Stimulated activated effector memory CD8-positive, alpha-beta T cell treated with anti-CD3 and anti-CD28 coated beads, Interleukin-12 subunit alpha, Interleukin-12 subunit beta, amount 100 ng/mL, for 72 hours (primary cell): ENCODE results near the gene CD320.
"Not testable (repeated sequence)": the region's sequence is repeated elsewhere in the genome, so short reads cannot be mapped to it uniquely, and the experiment has no call there.

Experiments
- ATAC-seq: fragments of 150-1000 bp; cut with Tn5 transposase; 2 replicates; pipeline ENCODE4 v1.10.0; 2021
- DNase-seq, 2 donors: peaks; one replicate each; pipeline ENCODE4 v3.0.0; 2021 to 2022; ENCODE audit warnings: low spot score in 2 of 2
- H3K27ac Mint-ChIP-seq: one replicate; pipeline ENCODE4 v1.8.0; 2022; ENCODE audit warnings: mild to moderate bottlenecking, mixed read lengths
- H3K36me3 Mint-ChIP-seq: one replicate; pipeline ENCODE4 v1.8.0; 2022; ENCODE audit warnings: mild to moderate bottlenecking, mixed read lengths
- H3K4me1 Mint-ChIP-seq: one replicate; pipeline ENCODE4 v1.8.0; 2022; ENCODE audit warnings: mixed read lengths
- H3K4me3 Mint-ChIP-seq: one replicate; pipeline ENCODE4 v1.8.0; 2022; ENCODE audit warnings: mild to moderate bottlenecking, mixed read lengths
- H3K9me3 Mint-ChIP-seq: one replicate; pipeline ENCODE4 v1.8.0; 2022; ENCODE audit warnings: mixed read lengths

CD320 gene

GRCh38 chr19:8321067-8321985 is 13.2 kb upstream of the CD320 start, which contains the start of the genes NDUFA7 and RPS28:
TSS of gene NDUFA7 (minus strand) at chr19:8321375. CDS start at chr19:8321358, 17 bp downstream.
TSS of gene RPS28 (plus strand) at chr19:8321496. CDS start at chr19:8321531, 35 bp downstream.
- Mint-ChIP-seq H3K4me1 (peaks cover 18% of the 10 kb centered on the region), H3K36me3 (peaks cover 63% of the 10 kb centered on the region), H3K27ac (peak within 1 kb of the TSS; percentile 98), H3K9me3 (no peaks in the 10 kb centered on the region), H3K4me3 (peak within 1 kb of the TSS; percentile 97)
- DNase-seq (peak; percentile 97 to 99), ATAC-seq (peak; percentile 96)

GRCh38 chr19:8320564-8321066 is 12.5 kb upstream of the CD320 start:
- Mint-ChIP-seq H3K9me3 (no peaks in the 10 kb centered on the region), H3K36me3 (peaks cover 70% of the 10 kb centered on the region), H3K4me1 (peaks cover 18% of the 10 kb centered on the region), H3K4me3 (peak overlapping the region; percentile 97), H3K27ac (peak overlapping the region; percentile 98)
- peak; percentile 25 for ATAC-seq
- no peak for DNase-seq

- Mint-ChIP-seq H3K36me3 (peaks cover 74% of the 10 kb centered on the region), H3K27ac (peak overlapping the region; percentile 98), H3K4me3 (peak overlapping the region; percentile 97), H3K4me1 (peaks cover 18% of the 10 kb centered on the region), H3K9me3 (no peaks in the 10 kb centered on the region)
- no peak for DNase-seq
- no peak for ATAC-seq
Measured at GRCh38 chr19:8319807-8320520, 11.8 kb upstream of the CD320 start.

GRCh38 chr19:8318835-8319234 is 10.7 kb upstream of the CD320 start:
- peaks cover 79% of the 10 kb centered on the region for H3K36me3 Mint-ChIP-seq
- not testable (repeated sequence) for H3K4me3 Mint-ChIP-seq, ATAC-seq, DNase-seq, H3K27ac Mint-ChIP-seq, H3K9me3 Mint-ChIP-seq
- H3K4me1 Mint-ChIP-seq, result peaks cover 18% of the 10 kb centered on the region

GRCh38 chr19:8316351-8317125 is 8.4 kb upstream of the CD320 start:
- no peaks in the 10 kb centered on the region for H3K9me3 Mint-ChIP-seq
- peak overlapping the region; percentile 72 for H3K27ac Mint-ChIP-seq
- no peak overlapping the region for H3K4me3 Mint-ChIP-seq
- peaks cover 18% of the 10 kb centered on the region for H3K4me1 Mint-ChIP-seq
- ATAC-seq, result no peak
- no peak for DNase-seq
- peaks cover 70% of the 10 kb centered on the region for H3K36me3 Mint-ChIP-seq

- not testable (repeated sequence) for DNase-seq, H3K9me3 Mint-ChIP-seq, H3K4me1 Mint-ChIP-seq, H3K27ac Mint-ChIP-seq, ATAC-seq, H3K4me3 Mint-ChIP-seq
- peaks cover 68% of the 10 kb centered on the region for H3K36me3 Mint-ChIP-seq
Measured at GRCh38 chr19:8314981-8315640, 7.0 kb upstream of the CD320 start.

- no peaks in the 10 kb centered on the region for H3K9me3 Mint-ChIP-seq
- ATAC-seq, result no peak
- H3K36me3 Mint-ChIP-seq, result peaks cover 69% of the 10 kb centered on the region
- H3K27ac Mint-ChIP-seq, result no peak overlapping the region
- H3K4me1 Mint-ChIP-seq, result peaks cover 27% of the 10 kb centered on the region
- H3K4me3 Mint-ChIP-seq, result no peak overlapping the region
- DNase-seq, result no peak
Measured at GRCh38 chr19:8311461-8312260, 3.5 kb upstream of the CD320 start.

GRCh38 chr19:8310342-8311055 is 2.3 kb upstream of the CD320 start:
- Mint-ChIP-seq H3K4me1 (peaks cover 37% of the 10 kb centered on the region), H3K9me3 (no peaks in the 10 kb centered on the region), H3K36me3 (peaks cover 65% of the 10 kb centered on the region), H3K4me3 (no peak overlapping the region), H3K27ac (peak overlapping the region; percentile 32)
- ATAC-seq, result no peak
- no peak for DNase-seq

- DNase-seq, result peak in 1 of 2 donors; percentile 1
- Mint-ChIP-seq H3K4me3 (peak overlapping the region; percentile 91), H3K9me3 (no peaks in the 10 kb centered on the region), H3K36me3 (peaks cover 69% of the 10 kb centered on the region), H3K27ac (peak overlapping the region; percentile 46), H3K4me1 (peaks cover 45% of the 10 kb centered on the region)
- ATAC-seq, result no peak
Measured at GRCh38 chr19:8308891-8309291, 733 bp upstream of the CD320 start.

GRCh38 chr19:8307400-8307964 is 676 bp downstream of the CD320 start:
- Mint-ChIP-seq H3K27ac (peak overlapping the region; percentile 46), H3K36me3 (peaks cover 67% of the 10 kb centered on the region), H3K4me3 (peak overlapping the region; percentile 91), H3K4me1 (peaks cover 45% of the 10 kb centered on the region), H3K9me3 (no peaks in the 10 kb centered on the region)
- ATAC-seq (no peak), DNase-seq (peak in 1 of 2 donors; percentile 58)

GRCh38 chr19:8306235-8307054 is 1.7 kb downstream of the CD320 start:
- peaks cover 73% of the 10 kb centered on the region for H3K36me3 Mint-ChIP-seq

GRCh38 chr19:8305798-8306197 is 2.4 kb downstream of the CD320 start:
- Mint-ChIP-seq H3K9me3 (no peaks in the 10 kb centered on the region), H3K36me3 (peaks cover 72% of the 10 kb centered on the region), H3K27ac (peak overlapping the region; percentile 46), H3K4me3 (peak overlapping the region; percentile 91), H3K4me1 (peaks cover 45% of the 10 kb centered on the region)
- no peak for ATAC-seq
- no peak for DNase-seq

More at GRCh38 chr19:8306235-8307054, 1.7 kb downstream of the CD320 start:
- H3K9me3 Mint-ChIP-seq, result no peaks in the 10 kb centered on the region
- ATAC-seq (no peak), DNase-seq (no peak)
- H3K4me3 Mint-ChIP-seq, result peak overlapping the region; percentile 91
- H3K27ac Mint-ChIP-seq, result peak overlapping the region; percentile 46
- H3K4me1 Mint-ChIP-seq, result peaks cover 45% of the 10 kb centered on the region
